DND-41 (cell line): ENCODE results near the gene NR5A1.

ENCODE experiments used
- ATAC-seq: fragments of 200-7000 bp; cut with Tn5 transposase; 3 replicates; pipeline ENCODE4 v1.9.1; 2021; ENCODE audit warnings: low read depth; ENCODE audit not compliant: insufficient read depth
- DNase-seq: peaks from one replicate; pipeline ENCODE4 v3.0.0-alpha.2; 2020
- H2AFZ ChIP-seq: 2 replicates; pipeline ENCODE4 v1.6.0; 2012; ENCODE audit warnings: low read depth, low read length
- H3K27ac ChIP-seq: 2 replicates; pipeline ENCODE4 v1.5.1; 2012; ENCODE audit warnings: low read length, inconsistent platforms
- H3K27me3 ChIP-seq: fragments of 200-600 bp; sonication (generic); 2 replicates; pipeline ENCODE4 v1.6.0; 2012; ENCODE audit warnings: low read length, mild to moderate bottlenecking, inconsistent platforms; ENCODE audit not compliant: insufficient read depth, poor library complexity
- H3K36me3 ChIP-seq: 2 replicates; pipeline ENCODE4 v1.5.1; 2012; ENCODE audit warnings: low read length, inconsistent platforms; ENCODE audit not compliant: insufficient read depth
- H3K4me1 ChIP-seq: 2 replicates; pipeline ENCODE4 v1.5.1; 2012; ENCODE audit warnings: mild to moderate bottlenecking, low read length; ENCODE audit not compliant: insufficient read depth
- H3K4me2 ChIP-seq: 2 replicates; pipeline ENCODE4 v1.6.0; 2012; ENCODE audit warnings: mild to moderate bottlenecking, moderate library complexity, low read length, inconsistent platforms; ENCODE audit not compliant: insufficient read depth
- H3K4me3 ChIP-seq, 2 experiments: fragments of 200-600 bp in 1 of 2; shearing (Covaris generic) in 1 of 2; 2 replicates each; pipeline ENCODE4 v1.5.1; 2012 to 2016; ENCODE audit warnings: inconsistent platforms in 2 of 2, low read length in 2 of 2, mild to moderate bottlenecking in 2 of 2, low read depth in 1 of 2, moderate library complexity in 1 of 2
- H3K79me2 ChIP-seq: 2 replicates; pipeline ENCODE4 v1.6.0; 2012; ENCODE audit warnings: low read length, inconsistent platforms; ENCODE audit not compliant: insufficient read depth
- H3K9ac ChIP-seq: 2 replicates; pipeline ENCODE4 v1.6.0; 2012; ENCODE audit warnings: low read depth, mild to moderate bottlenecking, inconsistent platforms, low read length, moderate library complexity
- H3K9me3 ChIP-seq: 2 replicates; pipeline ENCODE4 v1.5.1; 2012; ENCODE audit warnings: low read length, moderate library complexity, mild to moderate bottlenecking, inconsistent platforms; ENCODE audit not compliant: insufficient read depth, severe bottlenecking
- H4K20me1 ChIP-seq: 2 replicates; pipeline ENCODE4 v1.6.0; 2012; ENCODE audit warnings: low read length; ENCODE audit not compliant: insufficient read depth
- CTCF ChIP-seq: IDR thresholded peaks from 2 replicates; pipeline ENCODE4 v1.5.1; 2012; ENCODE audit warnings: borderline replicate concordance, low read length, moderate library complexity, mild to moderate bottlenecking; ENCODE audit not compliant: poor library complexity, severe bottlenecking; ENCODE audit errors: extremely low read depth
- EZH2 ChIP-seq: IDR thresholded peaks from 3 replicates; pipeline ENCODE4 v1.6.1; 2012; ENCODE audit warnings: borderline replicate concordance, low read depth, mild to moderate bottlenecking, moderate library complexity, low read length, inconsistent platforms; ENCODE audit not compliant: severe bottlenecking

Gene NR5A1

GRCh38 chr9:124510650-124511425 lies 3.6 kb upstream of the NR5A1 start:
- H3K27ac ChIP-seq = no peak overlapping the region
- H4K20me1 ChIP-seq = no peaks in the 10 kb centered on the region
- TF ChIP-seq EZH2 (no peak), CTCF (no peak)
- H3K27me3 ChIP-seq = no peaks in the 10 kb centered on the region
- no peak for ATAC-seq
- H3K9ac ChIP-seq = no peak overlapping the region
- no peak overlapping the region for H3K4me3 ChIP-seq
- H3K4me2 ChIP-seq = no peak overlapping the region
- DNase-seq = no peak
- H3K9me3 ChIP-seq = no peaks in the 10 kb centered on the region
- no peaks in the 10 kb centered on the region for H3K4me1 ChIP-seq
- no peak overlapping the region for H2AFZ ChIP-seq
- no peaks in the 10 kb centered on the region for H3K79me2 ChIP-seq
- no peaks in the 10 kb centered on the region for H3K36me3 ChIP-seq

GRCh38 chr9:124507880-124508423 lies 753 bp upstream of the NR5A1 start:
- no peak for TF ChIP-seq EZH2
- TF ChIP-seq CTCF = no peak
- no peaks in the 10 kb centered on the region for H3K36me3 ChIP-seq
- H3K79me2 ChIP-seq = no peaks in the 10 kb centered on the region
- H3K27ac ChIP-seq = no peak overlapping the region
- no peak overlapping the region for H3K4me3 ChIP-seq
- no peaks in the 10 kb centered on the region for H3K27me3 ChIP-seq
- H3K9me3 ChIP-seq = no peaks in the 10 kb centered on the region
- DNase-seq (no peak), ATAC-seq (no peak)
- H4K20me1 ChIP-seq = no peaks in the 10 kb centered on the region
- H2AFZ ChIP-seq = no peak overlapping the region
- H3K4me1 ChIP-seq = no peaks in the 10 kb centered on the region
- H3K4me2 ChIP-seq = no peak overlapping the region
- H3K9ac ChIP-seq = no peak overlapping the region

- H3K9ac ChIP-seq = no peak overlapping the region
- no peak overlapping the region for H3K4me3 ChIP-seq
- no peaks in the 10 kb centered on the region for H3K27me3 ChIP-seq
- TF ChIP-seq EZH2 = no peak
- no peak for TF ChIP-seq CTCF
- no peaks in the 10 kb centered on the region for H3K4me1 ChIP-seq
- no peaks in the 10 kb centered on the region for H3K9me3 ChIP-seq
- no peak overlapping the region for H2AFZ ChIP-seq
- DNase-seq = no peak
- ATAC-seq = no peak
- no peak overlapping the region for H3K27ac ChIP-seq
- no peaks in the 10 kb centered on the region for H3K79me2 ChIP-seq
- H4K20me1 ChIP-seq = no peaks in the 10 kb centered on the region
- no peaks in the 10 kb centered on the region for H3K36me3 ChIP-seq
- no peak overlapping the region for H3K4me2 ChIP-seq
These were observed 766 bp downstream of the NR5A1 start for GRCh38 chr9:124506433-124506832.
